SK-N-MC (cell line): ENCODE data around the gene HIBCH.

ENCODE experiments used
- DNase-seq: peaks from one replicate; pipeline ENCODE4 v3.0.0-alpha.2; 2011; ENCODE audit warnings: low read depth, low spot score
- H3K27ac ChIP-seq: fragments of 200-600 bp; sonication (generic); 2 replicates; pipeline ENCODE4 v1.5.1; 2016; ENCODE audit warnings: mixed run types
- H3K36me3 ChIP-seq: fragments of 200-600 bp; sonication (generic); 2 replicates; pipeline ENCODE4 v1.6.1; 2017; ENCODE audit warnings: antibody characterized with exemption, low read length, mixed read lengths; ENCODE audit not compliant: insufficient read depth
- H3K4me3 ChIP-seq: fragments of 200-600 bp; sonication (generic); 2 replicates; pipeline ENCODE4 v1.5.1; 2016
- H3K9ac ChIP-seq: fragments of 200-600 bp; sonication (generic); 2 replicates; pipeline ENCODE4 v1.8.0; 2017; ENCODE audit warnings: mixed run types, mixed read lengths; ENCODE audit not compliant: insufficient read length
- H3K9me3 ChIP-seq: fragments of 200-600 bp; sonication (generic); 2 replicates; pipeline ENCODE4 v1.6.1; 2017; ENCODE audit warnings: low read depth, mild to moderate bottlenecking, antibody characterized with exemption, low read length, moderate library complexity, mixed read lengths
- EZH2 ChIP-seq: fragments of 200-600 bp; sonication (generic); IDR thresholded peaks from one replicate; pipeline ENCODE4 v1.6.1; 2017; ENCODE audit warnings: antibody characterized with exemption
- FOXP2 ChIP-seq: optimal IDR thresholded peaks from 2 replicates; pipeline ENCODE3; 2011; ENCODE audit warnings: mild to moderate bottlenecking, moderate library complexity; ENCODE audit not compliant: insufficient read depth; ENCODE audit errors: extremely low read length, control extremely low read depth
- POLR2AphosphoS5 ChIP-seq: IDR thresholded peaks from 2 replicates; pipeline ENCODE4 v1.6.1; 2012; ENCODE audit warnings: mild to moderate bottlenecking, low read depth, low read length, borderline replicate concordance

The HIBCH gene

GRCh38 chr2:190177249-190178040 is 142.2 kb downstream of the HIBCH start:
- no peaks in the 10 kb centered on the region for H3K36me3 ChIP-seq
- TF ChIP-seq EZH2 = no peak
- no peak for TF ChIP-seq FOXP2
- TF ChIP-seq POLR2AphosphoS5 = no peak
- no peaks in the 10 kb centered on the region; the same call in 1 of the 2 replicates for H3K9me3 ChIP-seq
- H3K27ac ChIP-seq = no peak overlapping the region
- H3K4me3 ChIP-seq = no peak overlapping the region
- no peak overlapping the region for H3K9ac ChIP-seq
- DNase-seq = no peak

GRCh38 chr2:190173392-190173791 is 146.2 kb downstream of the HIBCH start:
- DNase-seq = no peak
- H3K36me3 ChIP-seq = no peaks in the 10 kb centered on the region
- H3K9ac ChIP-seq = no peak overlapping the region
- TF ChIP-seq FOXP2 (no peak), POLR2AphosphoS5 (no peak), EZH2 (no peak)
- no peaks in the 10 kb centered on the region; the same call in 1 of the 2 replicates for H3K9me3 ChIP-seq
- H3K27ac ChIP-seq = no peak overlapping the region
- no peak overlapping the region for H3K4me3 ChIP-seq

GRCh38 chr2:190170673-190171072 is 149.0 kb downstream of the HIBCH start:
- TF ChIP-seq FOXP2 (no peak), EZH2 (no peak), POLR2AphosphoS5 (no peak)
- Histone ChIP-seq H3K9ac (no peak overlapping the region), H3K36me3 (no peaks in the 10 kb centered on the region), H3K27ac (no peak overlapping the region), H3K4me3 (no peak overlapping the region), H3K9me3 (no peaks in the 10 kb centered on the region; the same call in 1 of the 2 replicates)
- DNase-seq = no peak

GRCh38 chr2:190169221-190170072 is 150.2 kb downstream of the HIBCH start:
- H3K9ac ChIP-seq = no peak overlapping the region
- no peak overlapping the region for H3K27ac ChIP-seq
- DNase-seq = no peak
- H3K36me3 ChIP-seq = no peaks in the 10 kb centered on the region
- TF ChIP-seq FOXP2 (no peak), EZH2 (no peak)
- H3K4me3 ChIP-seq = no peak overlapping the region
- H3K9me3 ChIP-seq = no peaks in the 10 kb centered on the region; the same call in 1 of the 2 replicates

- Histone ChIP-seq H3K36me3 (no peaks in the 10 kb centered on the region), H3K4me3 (no peak overlapping the region), H3K27ac (no peak overlapping the region), H3K9me3 (no peaks in the 10 kb centered on the region), H3K9ac (no peak overlapping the region)
- TF ChIP-seq POLR2AphosphoS5 = no peak
- DNase-seq = no peak
Observed at GRCh38 chr2:190167702-190168101, 151.9 kb downstream of the HIBCH start.

- Histone ChIP-seq H3K9ac (no peak overlapping the region), H3K9me3 (no peaks in the 10 kb centered on the region), H3K27ac (no peak overlapping the region), H3K4me3 (no peak overlapping the region), H3K36me3 (no peaks in the 10 kb centered on the region)
- TF ChIP-seq FOXP2 (no peak), POLR2AphosphoS5 (no peak), EZH2 (no peak)
- no peak for DNase-seq
Observed at GRCh38 chr2:190165491-190165890, 154.1 kb downstream of the HIBCH start.

- TF ChIP-seq POLR2AphosphoS5 (no peak), EZH2 (no peak), FOXP2 (no peak)
- Histone ChIP-seq H3K9me3 (no peaks in the 10 kb centered on the region), H3K27ac (no peak overlapping the region), H3K4me3 (no peak overlapping the region), H3K36me3 (no peaks in the 10 kb centered on the region), H3K9ac (no peak overlapping the region)
- DNase-seq = no peak
Observed at GRCh38 chr2:190162851-190163250, 156.8 kb downstream of the HIBCH start.

GRCh38 chr2:190159453-190159852 is 160.2 kb downstream of the HIBCH start:
- DNase-seq = no peak
- no peaks in the 10 kb centered on the region for H3K9me3 ChIP-seq
- TF ChIP-seq FOXP2 (no peak), EZH2 (no peak), POLR2AphosphoS5 (no peak)
- no peak overlapping the region for H3K9ac ChIP-seq
- no peak overlapping the region for H3K4me3 ChIP-seq
- H3K27ac ChIP-seq = no peak overlapping the region
- H3K36me3 ChIP-seq = no peaks in the 10 kb centered on the region
